ENCODE results near the gene AKAIN1.

AKAIN1 gene, protein sequence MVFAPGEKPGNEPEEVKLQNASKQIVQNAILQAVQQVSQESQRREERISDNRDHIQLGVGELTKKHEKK

DNA sequence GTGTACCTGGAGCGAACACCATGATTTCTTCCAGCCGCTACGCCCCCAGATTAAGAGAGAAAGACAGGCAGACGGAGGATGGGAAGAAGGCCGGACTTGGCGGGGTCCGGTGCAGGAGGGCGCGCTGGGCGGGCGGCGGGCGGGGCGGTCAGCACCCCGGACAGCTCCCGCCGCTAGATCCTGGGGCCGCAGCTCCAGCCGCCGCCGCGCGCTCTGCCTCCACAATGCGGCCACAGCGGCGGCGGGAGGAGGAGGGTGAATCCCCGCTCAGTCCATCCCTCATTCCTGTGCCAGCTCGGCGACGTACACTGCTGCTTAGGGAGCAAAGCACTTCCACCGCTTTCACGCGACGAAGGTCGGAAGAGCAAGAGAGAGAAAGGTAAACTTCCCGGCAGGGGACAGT, at the start of gene AKAIN1:
TSS of gene AKAIN1 (minus strand) at position 226 of the 403 bp plus-strand sequence. CDS start at position 22, 204 bp downstream.
- no peaks in the 10 kb centered on the region for H3K4me1 ChIP-seq (ENCODE audit: insufficient read depth, low read length, severe bottlenecking)
- no peaks in the 10 kb centered on the region for H4K20me1 ChIP-seq (ENCODE audit: insufficient read depth, low read length)
- H3K27ac ChIP-seq (ENCODE audit: low read depth, low read length, poor library complexity, severe bottlenecking): no peak within 1 kb of the TSS
- TF ChIP-seq CTCF (IDR thresholded peaks at IDR 0.05; ENCODE audit: low read length) (no peak), EZH2 (IDR thresholded peaks at IDR 0.05; ENCODE audit: borderline replicate concordance, low read length) (no peak)
- H3K4me2 ChIP-seq (ENCODE audit: low read length): no peak within 1 kb of the TSS
- no peaks in the 10 kb centered on the region for H3K9me2 ChIP-seq (ENCODE audit: low read depth, low read length)
- H3F3A ChIP-seq (ENCODE audit: insufficient read depth, low read length): no peaks in the 10 kb centered on the region
- H3K9ac ChIP-seq (ENCODE audit: low read length): no peak within 1 kb of the TSS
- H3K9me3 ChIP-seq (ENCODE audit: low read length): no peaks in the 10 kb centered on the region
- H3K27me3 ChIP-seq (ENCODE audit: insufficient read depth, low read length): no peaks in the 10 kb centered on the region
- H3K36me3 ChIP-seq (ENCODE audit: insufficient read depth, low read length): no peaks in the 10 kb centered on the region
- no peaks in the 10 kb centered on the region for H3K79me2 ChIP-seq (ENCODE audit: insufficient read depth, low read length)
- no peak within 1 kb of the TSS for H2AFZ ChIP-seq (ENCODE audit: low read length)
- H3K4me3 ChIP-seq (ENCODE audit: low read depth, low read length, poor library complexity, severe bottlenecking): no peak within 1 kb of the TSS

DNA sequence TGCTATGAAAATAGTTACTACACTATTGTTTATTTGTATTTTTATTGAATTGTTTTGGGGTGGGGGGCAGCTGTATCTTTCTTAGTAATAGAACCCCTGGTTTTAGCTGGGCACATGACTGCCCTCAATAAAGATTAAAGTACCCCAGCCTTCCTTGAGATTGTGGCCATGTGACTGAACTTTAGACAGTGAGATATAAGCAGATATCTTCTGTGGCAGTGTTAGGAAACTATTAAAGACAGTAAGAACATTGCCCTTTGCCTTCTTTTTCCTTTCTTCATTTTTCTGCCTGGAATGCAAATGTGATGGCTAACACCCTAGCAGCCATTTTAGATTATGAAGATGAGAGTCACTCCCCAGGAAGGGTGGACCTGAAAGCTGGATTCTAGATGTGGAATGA, 47.9 kb upstream of the AKAIN1 start:
- Histone ChIP-seq H3K9me3 (ENCODE audit: low read length) (0 out of 2 replicates have a peak, but pooled peaks cover 3% of the 10 kb centered on the region), H3K27ac (ENCODE audit: low read depth, low read length, poor library complexity, severe bottlenecking) (no peak overlapping the region), H4K20me1 (ENCODE audit: insufficient read depth, low read length) (no peaks in the 10 kb centered on the region), H2AFZ (ENCODE audit: low read length) (no peak overlapping the region), H3K79me2 (ENCODE audit: insufficient read depth, low read length) (no peaks in the 10 kb centered on the region), H3K4me1 (ENCODE audit: insufficient read depth, low read length, severe bottlenecking) (peaks cover 12% of the 10 kb centered on the region), H3K4me2 (ENCODE audit: low read length) (no peak overlapping the region), H3K4me3 (ENCODE audit: low read depth, low read length, poor library complexity, severe bottlenecking) (no peak overlapping the region), H3K36me3 (ENCODE audit: insufficient read depth, low read length) (peaks cover 27% of the 10 kb centered on the region), H3K9ac (ENCODE audit: low read length) (no peak overlapping the region), H3K27me3 (ENCODE audit: insufficient read depth, low read length) (no peaks in the 10 kb centered on the region), H3F3A (ENCODE audit: insufficient read depth, low read length) (no peaks in the 10 kb centered on the region), H3K9me2 (ENCODE audit: low read depth, low read length) (no peaks in the 10 kb centered on the region)
- TF ChIP-seq CTCF (IDR thresholded peaks at IDR 0.05; ENCODE audit: low read length) (no peak), EZH2 (IDR thresholded peaks at IDR 0.05; ENCODE audit: borderline replicate concordance, low read length) (no peak)

- Histone ChIP-seq H3K9ac (ENCODE audit: low read length) (peak overlapping the region; percentile 67), H3K27me3 (ENCODE audit: insufficient read depth, low read length) (no peaks in the 10 kb centered on the region), H3F3A (ENCODE audit: insufficient read depth, low read length) (no peaks in the 10 kb centered on the region), H3K4me2 (ENCODE audit: low read length) (peak overlapping the region; percentile 84), H3K79me2 (ENCODE audit: insufficient read depth, low read length) (no peaks in the 10 kb centered on the region), H4K20me1 (ENCODE audit: insufficient read depth, low read length) (no peaks in the 10 kb centered on the region), H3K27ac (ENCODE audit: low read depth, low read length, poor library complexity, severe bottlenecking) (no peak overlapping the region), H3K4me3 (ENCODE audit: low read depth, low read length, poor library complexity, severe bottlenecking) (peak overlapping the region; percentile 67), H3K4me1 (ENCODE audit: insufficient read depth, low read length, severe bottlenecking) (peaks cover 45% of the 10 kb centered on the region), H3K9me2 (ENCODE audit: low read depth, low read length) (no peaks in the 10 kb centered on the region), H3K36me3 (ENCODE audit: insufficient read depth, low read length) (peaks cover 27% of the 10 kb centered on the region), H3K9me3 (ENCODE audit: low read length) (no peaks in the 10 kb centered on the region), H2AFZ (ENCODE audit: low read length) (no peak overlapping the region)
- TF ChIP-seq CTCF (IDR thresholded peaks at IDR 0.05; ENCODE audit: low read length) (no peak), EZH2 (IDR thresholded peaks at IDR 0.05; ENCODE audit: borderline replicate concordance, low read length) (no peak)
These were observed 42.4 kb upstream of the AKAIN1 start for GRCh38 chr18:5239447-5239846.
